Tibial nerve (tissue), 3 donors: Measurements from ENCODE around the gene UGT1A9.

Source experiments
- POLR2A ChIP-seq, 2 donors: fragments of 450-650 bp; IDR thresholded peaks; one replicate each; pipeline ENCODE4 v1.6.1; 2017; ENCODE audit warnings: antibody characterized with exemption in 2 of 2, mild to moderate bottlenecking in 2 of 2, moderate library complexity in 2 of 2
- TF ChIP-seq, protein P1 (sequence below), 5 experiments: fragments of 200-600 bp in 3 of 5; fragments of 450-650 bp in 2 of 5; sonication (generic) in 3 of 5; IDR thresholded peaks; one replicate each; pipeline ENCODE4 v1.5.1; 2016 to 2019; ENCODE audit warnings: antibody characterized with exemption in 5 of 5, mild to moderate bottlenecking in 3 of 5, moderate library complexity in 2 of 5

DNA sequence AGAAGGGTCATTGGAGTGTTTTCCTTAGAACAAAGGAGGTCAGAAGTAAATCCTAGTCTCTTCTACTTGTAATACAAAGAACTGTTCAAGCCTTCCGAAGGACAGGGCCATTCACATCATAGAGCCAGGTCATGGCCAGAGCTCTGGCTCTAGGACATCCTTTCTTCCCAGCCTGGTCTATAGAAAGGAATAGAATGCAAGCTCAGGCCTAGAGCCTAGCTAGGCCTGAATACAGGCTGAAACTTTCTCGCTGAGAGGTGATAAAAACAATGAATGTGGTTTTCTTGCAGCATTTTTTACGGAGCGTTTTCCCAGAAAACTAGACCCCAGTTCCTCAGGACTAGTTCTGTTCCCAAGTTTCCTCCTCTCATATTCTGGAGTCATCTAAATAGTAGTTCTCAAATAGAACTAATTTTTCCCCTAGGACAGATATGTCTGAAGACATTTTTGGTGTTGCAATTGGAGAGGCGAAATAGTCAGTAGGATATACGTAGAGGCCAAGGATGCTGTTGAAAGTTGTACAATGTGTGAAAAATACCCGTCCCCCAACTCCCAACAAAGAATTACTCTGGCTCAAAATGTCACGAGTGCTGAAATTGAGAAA lies 27.8 kb downstream of the UGT1A9 start:
- TF ChIP-seq, protein P1, sequence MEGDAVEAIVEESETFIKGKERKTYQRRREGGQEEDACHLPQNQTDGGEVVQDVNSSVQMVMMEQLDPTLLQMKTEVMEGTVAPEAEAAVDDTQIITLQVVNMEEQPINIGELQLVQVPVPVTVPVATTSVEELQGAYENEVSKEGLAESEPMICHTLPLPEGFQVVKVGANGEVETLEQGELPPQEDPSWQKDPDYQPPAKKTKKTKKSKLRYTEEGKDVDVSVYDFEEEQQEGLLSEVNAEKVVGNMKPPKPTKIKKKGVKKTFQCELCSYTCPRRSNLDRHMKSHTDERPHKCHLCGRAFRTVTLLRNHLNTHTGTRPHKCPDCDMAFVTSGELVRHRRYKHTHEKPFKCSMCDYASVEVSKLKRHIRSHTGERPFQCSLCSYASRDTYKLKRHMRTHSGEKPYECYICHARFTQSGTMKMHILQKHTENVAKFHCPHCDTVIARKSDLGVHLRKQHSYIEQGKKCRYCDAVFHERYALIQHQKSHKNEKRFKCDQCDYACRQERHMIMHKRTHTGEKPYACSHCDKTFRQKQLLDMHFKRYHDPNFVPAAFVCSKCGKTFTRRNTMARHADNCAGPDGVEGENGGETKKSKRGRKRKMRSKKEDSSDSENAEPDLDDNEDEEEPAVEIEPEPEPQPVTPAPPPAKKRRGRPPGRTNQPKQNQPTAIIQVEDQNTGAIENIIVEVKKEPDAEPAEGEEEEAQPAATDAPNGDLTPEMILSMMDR (IDR thresholded peaks at IDR 0.05), result no peak
- TF ChIP-seq POLR2A (IDR thresholded peaks at IDR 0.05), result no peak
